GM21737 (cell line): ENCODE data around the gene LAMTOR5.
"Not testable (repeated sequence)": the region's sequence is repeated elsewhere in the genome, so short reads cannot be mapped to it uniquely, and the experiment has no call there.

Experiments used
- ATAC-seq: cut with Tn5 transposase; IDR thresholded peaks from one replicate; pipeline ENCODE4 v1.9.1; 2021; ENCODE audit warnings: mild to moderate bottlenecking, moderate library complexity; ENCODE audit not compliant: unreplicated experiment

LAMTOR5 gene

GRCh38 chr1:110428946-110429345 is 21.5 kb upstream of the LAMTOR5 start:
- no peak for ATAC-seq

GRCh38 chr1:110426854-110427253 is 19.4 kb upstream of the LAMTOR5 start:
- ATAC-seq, result no peak

- ATAC-seq, result no peak
Measured at GRCh38 chr1:110425612-110426152, 18.2 kb upstream of the LAMTOR5 start.

- ATAC-seq, result no peak
Measured at GRCh38 chr1:110424699-110425611, 17.5 kb upstream of the LAMTOR5 start.

GRCh38 chr1:110420874-110421793 is 13.6 kb upstream of the LAMTOR5 start:
- ATAC-seq, result no peak

GRCh38 chr1:110420023-110420662 is 12.6 kb upstream of the LAMTOR5 start:
- ATAC-seq, result no peak

GRCh38 chr1:110418729-110419128 is 11.2 kb upstream of the LAMTOR5 start:
- ATAC-seq, result no peak

GRCh38 chr1:110413045-110413444 is 5.6 kb upstream of the LAMTOR5 start:
- ATAC-seq, result not testable (repeated sequence)

- ATAC-seq, result no peak
Measured at GRCh38 chr1:110412576-110412975, 5.1 kb upstream of the LAMTOR5 start.

GRCh38 chr1:110411173-110411735 is 3.8 kb upstream of the LAMTOR5 start:
- ATAC-seq, result no peak

- no peak for ATAC-seq
Measured at GRCh38 chr1:110409316-110409715, 1.8 kb upstream of the LAMTOR5 start.

GRCh38 chr1:110408488-110408887 is 994 bp upstream of the LAMTOR5 start:
- ATAC-seq, result no peak

- not testable (repeated sequence) for ATAC-seq
Measured at GRCh38 chr1:110406407-110406806, 1.1 kb downstream of the LAMTOR5 start.

GRCh38 chr1:110404401-110404800 is 3.1 kb downstream of the LAMTOR5 start:
- no peak for ATAC-seq

GRCh38 chr1:110403805-110404204 is 3.7 kb downstream of the LAMTOR5 start:
- no peak for ATAC-seq

GRCh38 chr1:110396259-110396958 is 11.1 kb downstream of the LAMTOR5 start:
- not testable (repeated sequence) for ATAC-seq

- ATAC-seq, result no peak
Measured at GRCh38 chr1:110394493-110394820, 13.0 kb downstream of the LAMTOR5 start.

- no peak for ATAC-seq
Measured at GRCh38 chr1:110393691-110394492, 13.6 kb downstream of the LAMTOR5 start.

- ATAC-seq, result no peak
Measured at GRCh38 chr1:110393286-110393685, 14.2 kb downstream of the LAMTOR5 start.
